HG03342 (cell line): Measurements from ENCODE around the gene HGFAC.
"Not testable (repeated sequence)": the region's sequence is repeated elsewhere in the genome, so short reads cannot be mapped to it uniquely, and the experiment has no call there.

ENCODE experiments used
- ATAC-seq: cut with Tn5 transposase; IDR thresholded peaks from one replicate; pipeline ENCODE4 v1.9.1; 2021; ENCODE audit warnings: mild to moderate bottlenecking, moderate library complexity; ENCODE audit not compliant: unreplicated experiment

The HGFAC gene

GRCh38 chr4:3440011-3440410, 1.8 kb upstream of the HGFAC start:
- ATAC-seq: no peak

GRCh38 chr4:3440979-3441500, 728 bp upstream of the HGFAC start:
- no peak for ATAC-seq

GRCh38 chr4:3442460-3442958, 741 bp downstream of the HGFAC start:
- no peak for ATAC-seq

GRCh38 chr4:3442959-3443749, 1.4 kb downstream of the HGFAC start:
- ATAC-seq: peak; percentile 66

GRCh38 chr4:3443750-3444309, 2.1 kb downstream of the HGFAC start:
- no peak for ATAC-seq

- no peak for ATAC-seq
These were observed 2.8 kb downstream of the HGFAC start for GRCh38 chr4:3444351-3445110.

- no peak for ATAC-seq
These were observed 3.5 kb downstream of the HGFAC start for GRCh38 chr4:3445111-3445820.

- no peak for ATAC-seq
These were observed 4.2 kb downstream of the HGFAC start for GRCh38 chr4:3445829-3446545.

GRCh38 chr4:3446631-3447320, 5.0 kb downstream of the HGFAC start:
- no peak for ATAC-seq

- ATAC-seq: no peak
These were observed 5.9 kb downstream of the HGFAC start for GRCh38 chr4:3447431-3448395.

- ATAC-seq: no peak
These were observed 7.3 kb downstream of the HGFAC start for GRCh38 chr4:3449047-3449573.

GRCh38 chr4:3449574-3450534, 8.1 kb downstream of the HGFAC start:
- ATAC-seq: no peak

- ATAC-seq: no peak
These were observed 8.9 kb downstream of the HGFAC start for GRCh38 chr4:3450643-3451042.

- ATAC-seq: no peak
These were observed 10.2 kb downstream of the HGFAC start for GRCh38 chr4:3451956-3452355.

GRCh38 chr4:3452376-3452775, 10.6 kb downstream of the HGFAC start:
- no peak for ATAC-seq

GRCh38 chr4:3455596-3455995, 13.8 kb downstream of the HGFAC start:
- not testable (repeated sequence) for ATAC-seq

GRCh38 chr4:3458371-3458770, 16.6 kb downstream of the HGFAC start:
- ATAC-seq: no peak
